Activated CD4-positive, alpha-beta T cell treated with anti-CD3 and anti-CD28 coated beads, Interleukin-2, amount 10 ng/mL, durations not matched to agents 24 days and 14 days (primary cell): ENCODE measurements around the gene PSTPIP2. TPM values are rescaled to one million over a fixed set of nuclear protein-coding genes. Genes with fewer than 3 reads are reported as not detected.
"Not testable (repeated sequence)": the region's sequence is repeated elsewhere in the genome, so short reads cannot be mapped to it uniquely, and the experiment has no call there.

Experiments used
- DNase-seq: peaks from one replicate; pipeline ENCODE4 v3.0.0; 2022
- H3K27ac Mint-ChIP-seq: one replicate; pipeline ENCODE4 v1.8.0; 2022; ENCODE audit warnings: mild to moderate bottlenecking, mixed read lengths
- H3K27me3 Mint-ChIP-seq: one replicate; pipeline ENCODE4 v1.8.0; 2022; ENCODE audit warnings: mixed read lengths
- H3K36me3 Mint-ChIP-seq: one replicate; pipeline ENCODE4 v1.8.0; 2022; ENCODE audit warnings: low read depth, mild to moderate bottlenecking, mixed read lengths
- H3K4me1 Mint-ChIP-seq: one replicate; pipeline ENCODE4 v1.8.0; 2021; ENCODE audit warnings: mixed read lengths
- H3K4me3 Mint-ChIP-seq: one replicate; pipeline ENCODE4 v1.8.0; 2022; ENCODE audit warnings: mild to moderate bottlenecking, moderate library complexity, mixed read lengths
- H3K9me3 Mint-ChIP-seq: one replicate; pipeline ENCODE4 v1.8.0; 2021; ENCODE audit warnings: mixed read lengths
- intact Hi-C: fragments of 100-400 bp; cut with micrococcal nuclease; formaldehyde crosslinking; loops from one replicate; pipeline ENCODE4 v1.15.1; 2023
- total RNA-seq: library from RNA; stranded (reverse); gene quantifications from 2 replicates; pipeline ENCODE4 v1.2.3, GENCODE V29; 2022

PSTPIP2 gene
- total RNA-seq = 27.5 and 29.2 TPM in 2 replicates

- Mint-ChIP-seq H3K27ac (peak within 1 kb of the TSS; percentile 78), H3K27me3 (no peaks in the 10 kb centered on the region), H3K4me3 (peak within 1 kb of the TSS; percentile 83), H3K9me3 (no peaks in the 10 kb centered on the region), H3K36me3 (peaks cover 7% of the 10 kb centered on the region), H3K4me1 (peaks cover 32% of the 10 kb centered on the region)
- peak; percentile 89 for DNase-seq
- intact Hi-C loops = loop anchor here (2.0 to 5.0 kb wide), 7 partner anchors 17 to 385 kb away; partner anchors contain the start of gene EPG5
These were observed at the start of gene PSTPIP2 for GRCh38 chr18:46071653-46072375. Gene PSTPIP2, minus strand, starts transcription at chr18:46072260. Its CDS starts 72 bp downstream, at chr18:46072188.

- Mint-ChIP-seq H3K27ac (no peak overlapping the region), H3K4me3 (no peak overlapping the region), H3K4me1 (peaks cover 4% of the 10 kb centered on the region), H3K36me3 (peaks cover 47% of the 10 kb centered on the region), H3K9me3 (peaks cover 4% of the 10 kb centered on the region), H3K27me3 (no peaks in the 10 kb centered on the region)
- intact Hi-C loops = no loop called here
- DNase-seq = no peak
These were observed 41.7 kb upstream of the PSTPIP2 start for GRCh38 chr18:46113751-46114150.

- peaks cover 14% of the 10 kb centered on the region for H3K4me1 Mint-ChIP-seq
- H3K4me3 Mint-ChIP-seq = no peak overlapping the region
- peaks cover 33% of the 10 kb centered on the region for H3K36me3 Mint-ChIP-seq
- intact Hi-C loops = no loop called here
- no peak overlapping the region for H3K27ac Mint-ChIP-seq
- no peaks in the 10 kb centered on the region for H3K27me3 Mint-ChIP-seq
- DNase-seq = no peak
- peaks cover 4% of the 10 kb centered on the region for H3K9me3 Mint-ChIP-seq
These were observed 38.3 kb upstream of the PSTPIP2 start for GRCh38 chr18:46110406-46110805.

- Mint-ChIP-seq H3K36me3 (peaks cover 26% of the 10 kb centered on the region), H3K4me1 (peaks cover 20% of the 10 kb centered on the region), H3K27ac (no peak overlapping the region), H3K27me3 (no peaks in the 10 kb centered on the region), H3K4me3 (no peak overlapping the region), H3K9me3 (peaks cover 4% of the 10 kb centered on the region)
- DNase-seq = no peak
- intact Hi-C loops = no loop called here
These were observed 37.3 kb upstream of the PSTPIP2 start for GRCh38 chr18:46109386-46109785.

- H3K27ac Mint-ChIP-seq = peak within 1 kb of the TSS; percentile 94
- H3K27me3 Mint-ChIP-seq = no peaks in the 10 kb centered on the region
- H3K36me3 Mint-ChIP-seq = peaks cover 7% of the 10 kb centered on the region
- intact Hi-C loops = loop anchor here (5.0 kb wide), 1 partner anchor 108 kb away; no protein-coding TSS in a partner anchor
- peak within 1 kb of the TSS; percentile 96 for H3K4me3 Mint-ChIP-seq
- peaks cover 21% of the 10 kb centered on the region for H3K4me1 Mint-ChIP-seq
- DNase-seq = peak; percentile 96
- no peaks in the 10 kb centered on the region for H3K9me3 Mint-ChIP-seq
These were observed 32.3 kb upstream of the PSTPIP2 start, which contains the start of gene HAUS1 for GRCh38 chr18:46104128-46104911. Gene HAUS1, plus strand, starts transcription at chr18:46104385. Its CDS starts 27 bp downstream, at chr18:46104412.

- intact Hi-C loops = loop anchor here (2.0 to 5.0 kb wide), 2 partner anchors 75 to 153 kb away; a partner anchor contains a TSS
- Mint-ChIP-seq H3K27me3 (no peaks in the 10 kb centered on the region), H3K4me1 (peaks cover 18% of the 10 kb centered on the region), H3K9me3 (no peaks in the 10 kb centered on the region), H3K27ac (peak overlapping the region; percentile 25), H3K4me3 (no peak overlapping the region), H3K36me3 (peaks cover 19% of the 10 kb centered on the region)
- no peak for DNase-seq
These were observed 27.4 kb upstream of the PSTPIP2 start for GRCh38 chr18:46099463-46099862.

GRCh38 chr18:46098616-46098933, 26.5 kb upstream of the PSTPIP2 start:
- H3K36me3 Mint-ChIP-seq = peaks cover 24% of the 10 kb centered on the region
- H3K27ac Mint-ChIP-seq = peak overlapping the region; percentile 99
- no peak for DNase-seq
- intact Hi-C loops = loop anchor here (2.0 to 5.0 kb wide), 2 partner anchors 76 to 154 kb away; a partner anchor contains a TSS
- H3K4me3 Mint-ChIP-seq = peak overlapping the region; percentile 98
- no peaks in the 10 kb centered on the region for H3K9me3 Mint-ChIP-seq
- H3K27me3 Mint-ChIP-seq = no peaks in the 10 kb centered on the region
- peaks cover 19% of the 10 kb centered on the region for H3K4me1 Mint-ChIP-seq

- Mint-ChIP-seq H3K9me3 (no peaks in the 10 kb centered on the region), H3K4me3 (peak within 1 kb of the TSS; percentile 98), H3K27ac (peak within 1 kb of the TSS; percentile 99), H3K36me3 (peaks cover 30% of the 10 kb centered on the region), H3K27me3 (no peaks in the 10 kb centered on the region), H3K4me1 (peaks cover 19% of the 10 kb centered on the region)
- peak; percentile 95 for DNase-seq
- intact Hi-C loops = loop anchor here (2.0 to 5.0 kb wide), 2 partner anchors 77 to 154 kb away; a partner anchor contains a TSS
These were observed 25.9 kb upstream of the PSTPIP2 start, which contains the start of gene ATP5F1A for GRCh38 chr18:46097801-46098615. Gene ATP5F1A, minus strand, starts transcription at chr18:46098296. Its CDS starts 65 bp downstream, at chr18:46098231.

- Mint-ChIP-seq H3K36me3 (peaks cover 31% of the 10 kb centered on the region), H3K9me3 (no peaks in the 10 kb centered on the region), H3K4me3 (peak overlapping the region; percentile 98), H3K27ac (peak overlapping the region; percentile 99), H3K4me1 (peaks cover 19% of the 10 kb centered on the region), H3K27me3 (no peaks in the 10 kb centered on the region)
- intact Hi-C loops = loop anchor here (5.0 kb wide), 1 partner anchor 155 kb away; no protein-coding TSS in a partner anchor
- no peak for DNase-seq
These were observed 25.4 kb upstream of the PSTPIP2 start for GRCh38 chr18:46097431-46097800.

- peak overlapping the region; percentile 98 for H3K4me3 Mint-ChIP-seq
- no peaks in the 10 kb centered on the region for H3K9me3 Mint-ChIP-seq
- no peaks in the 10 kb centered on the region for H3K27me3 Mint-ChIP-seq
- DNase-seq = no peak
- peaks cover 22% of the 10 kb centered on the region for H3K4me1 Mint-ChIP-seq
- H3K36me3 Mint-ChIP-seq = peaks cover 36% of the 10 kb centered on the region
- H3K27ac Mint-ChIP-seq = peak overlapping the region; percentile 99
- intact Hi-C loops = loop anchor here (5.0 kb wide), 1 partner anchor 156 kb away; no protein-coding TSS in a partner anchor
These were observed 24.7 kb upstream of the PSTPIP2 start for GRCh38 chr18:46096651-46097300.

GRCh38 chr18:46095532-46095931, 23.5 kb upstream of the PSTPIP2 start:
- no peak overlapping the region for H3K27ac Mint-ChIP-seq

GRCh38 chr18:46088501-46088900, 16.4 kb upstream of the PSTPIP2 start:
- H3K9me3 Mint-ChIP-seq, intact Hi-C loops, DNase-seq, H3K4me3 Mint-ChIP-seq, H3K27ac Mint-ChIP-seq, H3K27me3 Mint-ChIP-seq: not testable (repeated sequence)
- H3K36me3 Mint-ChIP-seq = peaks cover 87% of the 10 kb centered on the region
- peaks cover 16% of the 10 kb centered on the region for H3K4me1 Mint-ChIP-seq

More at GRCh38 chr18:46095532-46095931, 23.5 kb upstream of the PSTPIP2 start:
- DNase-seq = no peak
- H3K27me3 Mint-ChIP-seq = no peaks in the 10 kb centered on the region
- intact Hi-C loops = loop anchor here (5.0 kb wide), 1 partner anchor 157 kb away; no protein-coding TSS in a partner anchor
- H3K9me3 Mint-ChIP-seq = no peaks in the 10 kb centered on the region
- no peak overlapping the region for H3K4me3 Mint-ChIP-seq
- H3K36me3 Mint-ChIP-seq = peaks cover 48% of the 10 kb centered on the region
- H3K4me1 Mint-ChIP-seq = peaks cover 29% of the 10 kb centered on the region

GRCh38 chr18:46084431-46084830, 12.4 kb upstream of the PSTPIP2 start:
- intact Hi-C loops = no loop called here
- Mint-ChIP-seq H3K9me3 (no peaks in the 10 kb centered on the region), H3K27me3 (no peaks in the 10 kb centered on the region), H3K27ac (no peak overlapping the region), H3K4me1 (peaks cover 6% of the 10 kb centered on the region), H3K36me3 (peaks cover 80% of the 10 kb centered on the region), H3K4me3 (no peak overlapping the region)
- DNase-seq = no peak
